GM18526 (cell line): ENCODE data around the gene PLEKHG1.

Experiments used
- POLR2A ChIP-seq: IDR thresholded peaks from 3 replicates; pipeline ENCODE4 v1.6.1; 2011; ENCODE audit not compliant: insufficient read length; ENCODE audit errors: extremely low read depth

Gene PLEKHG1

DNA sequence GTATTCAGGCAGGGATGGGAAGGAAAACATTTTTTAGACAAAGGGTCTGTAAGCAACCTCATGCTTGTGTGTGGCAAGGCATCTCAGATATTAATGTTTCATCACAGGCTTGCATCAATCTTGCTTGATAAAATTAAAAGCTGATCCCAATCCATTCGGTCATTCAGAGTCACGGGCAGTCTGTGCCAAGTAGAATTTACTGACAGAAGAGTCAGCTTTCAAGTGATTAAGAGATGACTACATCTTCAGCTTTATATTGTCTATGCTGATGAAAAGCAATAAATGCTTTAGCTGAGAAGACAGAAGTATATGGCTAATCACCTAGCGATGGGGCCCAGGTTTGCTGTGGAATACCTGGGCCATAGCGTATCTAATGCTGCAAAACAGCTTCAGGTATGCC is 3.5 kb downstream of the PLEKHG1 start:
- no peak for TF ChIP-seq POLR2A

DNA sequence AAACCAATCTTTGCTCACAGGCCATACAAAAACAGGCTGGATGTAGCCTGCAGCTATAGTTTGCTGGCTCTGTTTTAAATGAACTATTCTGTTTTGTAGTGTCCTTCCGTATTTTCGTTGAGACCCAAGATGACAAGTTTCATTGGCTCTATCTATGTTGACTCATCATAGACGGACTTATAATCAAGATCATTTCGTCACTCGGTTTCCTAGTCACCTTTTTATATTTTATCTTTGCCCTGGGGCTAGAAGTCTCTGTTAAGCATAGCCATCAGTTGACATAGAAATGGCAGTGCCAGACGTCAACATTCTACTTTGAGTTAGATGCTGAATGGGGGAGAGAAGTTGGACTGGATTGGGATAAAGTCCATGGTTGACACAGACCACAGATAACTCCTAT is 4.8 kb downstream of the PLEKHG1 start:
- TF ChIP-seq POLR2A = no peak

DNA sequence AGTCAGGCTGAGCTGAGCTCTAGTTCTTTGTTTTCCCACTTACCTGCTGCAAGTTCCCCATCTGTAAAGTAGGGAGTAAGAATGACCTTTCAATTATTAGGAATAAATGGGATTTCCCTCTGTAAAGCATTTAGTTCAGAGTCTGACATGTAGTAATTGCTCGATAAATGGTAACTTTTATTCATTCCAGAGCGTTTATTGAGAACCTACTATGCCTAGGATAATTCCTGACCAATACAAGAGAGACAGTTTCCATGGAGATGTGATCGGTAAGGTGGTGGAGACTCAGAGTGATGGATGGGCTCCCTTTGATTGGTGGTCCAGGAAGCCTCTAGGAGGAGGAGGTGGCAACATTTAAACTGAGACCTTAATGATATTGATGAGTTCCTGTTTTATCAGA is 5.6 kb downstream of the PLEKHG1 start:
- no peak for TF ChIP-seq POLR2A

DNA sequence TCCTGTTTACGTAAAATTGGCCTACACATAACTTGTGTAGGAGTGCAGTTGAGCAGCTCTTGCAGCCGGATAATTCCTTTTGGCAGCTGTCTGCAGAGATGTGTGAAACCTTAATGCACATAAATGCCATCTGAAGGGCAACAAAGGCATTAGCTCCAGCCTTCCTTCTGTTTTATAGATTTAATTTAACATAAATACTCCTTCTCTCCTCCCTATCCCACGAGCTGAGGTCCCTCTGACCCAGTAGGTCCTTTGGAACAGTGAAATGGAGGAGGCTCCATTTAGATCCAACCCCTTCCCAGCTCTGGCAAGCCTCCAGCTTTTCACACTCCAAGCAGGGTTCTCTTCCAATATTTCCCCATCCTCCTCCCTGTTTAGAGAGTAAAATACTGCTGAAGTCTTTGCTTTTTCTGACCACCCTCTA is 6.5 kb downstream of the PLEKHG1 start:
- TF ChIP-seq POLR2A = no peak

DNA sequence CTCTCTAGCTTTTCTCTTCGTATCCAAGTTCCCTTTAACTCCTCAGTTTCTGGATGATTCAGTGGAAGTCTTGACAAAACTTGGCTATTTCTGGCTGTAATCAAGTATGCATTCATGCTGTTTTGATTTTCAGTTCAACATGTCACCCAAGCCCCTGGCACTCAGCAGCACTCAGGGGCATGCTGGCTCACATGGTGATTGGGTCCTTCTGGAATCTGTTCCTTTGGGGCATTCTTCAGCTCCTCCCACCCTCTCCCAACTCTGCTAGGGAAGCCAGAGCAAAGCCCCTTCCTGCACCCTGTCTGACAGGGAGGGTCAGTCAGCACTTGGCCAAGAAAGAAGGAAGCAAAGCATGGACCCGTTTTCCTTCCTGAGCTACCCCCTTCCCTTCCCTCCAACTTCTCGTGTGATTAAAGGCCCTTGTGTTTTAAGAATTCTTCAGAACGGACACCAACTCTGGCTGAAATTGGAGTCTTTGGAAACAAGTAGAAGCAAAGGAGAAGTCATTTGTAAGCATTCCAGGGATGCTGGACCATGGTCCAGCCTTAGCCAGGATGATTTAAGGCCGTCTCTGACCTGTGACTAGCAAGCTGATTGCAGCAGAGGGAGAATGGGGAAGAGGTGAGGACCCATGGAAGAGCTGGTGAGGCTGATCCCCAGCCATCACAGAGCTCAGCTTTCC is 7.1 kb downstream of the PLEKHG1 start:
- TF ChIP-seq POLR2A = no peak

DNA sequence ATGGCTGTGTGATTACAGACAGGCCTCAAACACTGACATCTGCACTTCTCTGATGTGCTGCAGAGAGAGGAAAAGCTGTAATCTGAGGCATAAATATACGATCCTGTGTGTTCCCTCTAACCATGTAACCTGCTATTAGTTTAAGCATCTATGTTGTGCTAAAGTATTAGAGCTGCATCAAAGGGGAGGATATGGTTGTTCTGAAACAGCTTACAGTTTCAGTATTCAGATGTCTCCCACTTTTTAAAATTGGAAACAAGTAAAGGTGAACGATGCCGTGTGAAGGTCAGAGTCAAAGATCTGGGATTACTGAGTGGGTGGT is 7.6 kb downstream of the PLEKHG1 start:
- TF ChIP-seq POLR2A = no peak

DNA sequence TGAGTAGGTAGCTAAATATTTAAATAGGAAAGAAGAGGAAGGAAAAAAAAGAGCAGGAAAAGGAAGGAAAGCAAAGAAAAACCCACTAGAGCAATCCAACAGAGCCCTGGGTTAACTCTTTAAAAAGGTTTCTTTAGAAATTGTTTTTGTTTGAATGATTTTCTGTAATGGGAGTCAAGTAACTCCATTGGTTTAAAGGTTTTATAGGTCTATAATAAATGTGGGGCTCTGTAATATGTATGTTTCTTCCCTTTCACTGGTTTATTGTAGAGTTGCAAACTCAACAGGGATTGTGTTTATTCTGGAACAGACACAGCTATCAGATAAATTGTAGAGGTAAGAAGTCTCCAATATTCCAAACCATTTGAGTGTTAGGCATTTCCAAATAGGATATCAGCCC is 10.9 kb downstream of the PLEKHG1 start:
- no peak for TF ChIP-seq POLR2A

DNA sequence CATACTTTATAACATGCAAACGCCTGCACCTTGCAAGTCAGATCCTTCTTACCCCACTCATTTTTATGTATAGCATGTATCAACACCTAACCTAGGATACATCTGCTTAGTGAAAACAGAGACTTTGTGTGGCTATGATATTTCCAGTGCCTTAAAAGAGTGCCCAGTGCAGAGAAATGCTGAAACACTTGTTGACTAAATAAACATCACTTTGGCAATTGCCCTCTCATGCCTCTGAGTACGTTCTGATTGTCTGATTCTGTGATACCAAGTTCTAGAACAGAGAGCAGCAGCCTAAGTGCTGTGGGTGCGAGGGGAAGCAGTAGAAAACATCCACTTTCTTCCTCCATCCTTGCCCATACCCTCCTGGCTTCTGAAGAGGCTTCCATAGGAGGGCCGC is 13.6 kb downstream of the PLEKHG1 start:
- no peak for TF ChIP-seq POLR2A

DNA sequence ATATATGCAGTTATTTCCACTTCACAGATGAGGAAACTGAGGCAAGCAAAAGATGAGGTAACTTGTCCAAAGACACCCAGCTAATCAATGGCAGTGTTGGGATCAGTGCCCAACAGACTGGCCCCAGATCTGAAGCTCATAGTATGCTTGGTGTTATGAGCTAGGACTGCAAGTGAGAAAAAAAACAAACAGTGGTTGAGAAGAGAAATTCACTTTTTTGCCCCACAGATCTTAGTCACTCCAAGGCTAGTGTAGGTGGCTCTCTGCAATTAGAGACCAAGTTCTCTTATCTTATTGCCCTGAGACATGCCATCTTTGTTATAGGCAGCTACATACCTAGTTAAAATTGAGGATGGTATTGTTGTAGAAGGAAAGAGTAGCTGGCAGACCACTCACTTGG is 16.3 kb downstream of the PLEKHG1 start:
- TF ChIP-seq POLR2A = no peak

DNA sequence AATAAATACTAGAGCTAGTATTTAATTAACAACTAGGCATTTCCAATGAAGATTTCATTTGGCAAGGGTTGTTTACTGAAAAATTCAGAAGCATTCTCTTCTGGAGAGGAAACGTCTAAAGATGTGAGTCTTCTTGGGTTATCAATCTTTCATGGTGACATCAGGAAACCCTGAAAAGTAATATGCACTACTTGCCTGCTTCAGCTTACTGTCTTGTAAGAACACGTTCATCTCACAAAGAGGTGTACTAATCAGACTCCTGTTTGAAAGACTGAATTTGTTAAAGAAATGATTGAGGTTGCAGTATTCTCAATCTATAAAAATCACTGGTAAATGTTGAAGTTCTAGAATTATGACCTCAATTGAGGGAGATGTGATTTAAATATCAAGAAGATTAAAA is 16.9 kb downstream of the PLEKHG1 start:
- TF ChIP-seq POLR2A = no peak

DNA sequence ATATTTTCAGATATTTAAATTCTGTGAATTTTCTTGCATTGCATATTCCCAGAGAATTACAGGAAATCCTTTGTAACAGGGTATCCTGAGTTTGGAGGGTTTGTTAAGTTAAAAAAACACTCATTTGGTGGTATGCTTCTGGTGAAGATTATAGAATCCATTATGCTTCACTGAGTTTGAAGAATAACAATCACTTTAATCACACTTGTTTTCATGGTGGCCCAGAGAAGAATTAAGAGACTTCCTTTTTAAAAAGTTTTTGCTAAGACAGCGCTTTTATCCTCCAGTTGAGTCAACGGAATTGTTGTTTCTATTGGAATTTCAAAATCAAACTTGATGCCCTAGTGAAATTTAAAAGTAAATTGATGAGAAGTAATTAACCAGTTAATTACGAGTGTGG is 17.4 kb downstream of the PLEKHG1 start:
- no peak for TF ChIP-seq POLR2A

DNA sequence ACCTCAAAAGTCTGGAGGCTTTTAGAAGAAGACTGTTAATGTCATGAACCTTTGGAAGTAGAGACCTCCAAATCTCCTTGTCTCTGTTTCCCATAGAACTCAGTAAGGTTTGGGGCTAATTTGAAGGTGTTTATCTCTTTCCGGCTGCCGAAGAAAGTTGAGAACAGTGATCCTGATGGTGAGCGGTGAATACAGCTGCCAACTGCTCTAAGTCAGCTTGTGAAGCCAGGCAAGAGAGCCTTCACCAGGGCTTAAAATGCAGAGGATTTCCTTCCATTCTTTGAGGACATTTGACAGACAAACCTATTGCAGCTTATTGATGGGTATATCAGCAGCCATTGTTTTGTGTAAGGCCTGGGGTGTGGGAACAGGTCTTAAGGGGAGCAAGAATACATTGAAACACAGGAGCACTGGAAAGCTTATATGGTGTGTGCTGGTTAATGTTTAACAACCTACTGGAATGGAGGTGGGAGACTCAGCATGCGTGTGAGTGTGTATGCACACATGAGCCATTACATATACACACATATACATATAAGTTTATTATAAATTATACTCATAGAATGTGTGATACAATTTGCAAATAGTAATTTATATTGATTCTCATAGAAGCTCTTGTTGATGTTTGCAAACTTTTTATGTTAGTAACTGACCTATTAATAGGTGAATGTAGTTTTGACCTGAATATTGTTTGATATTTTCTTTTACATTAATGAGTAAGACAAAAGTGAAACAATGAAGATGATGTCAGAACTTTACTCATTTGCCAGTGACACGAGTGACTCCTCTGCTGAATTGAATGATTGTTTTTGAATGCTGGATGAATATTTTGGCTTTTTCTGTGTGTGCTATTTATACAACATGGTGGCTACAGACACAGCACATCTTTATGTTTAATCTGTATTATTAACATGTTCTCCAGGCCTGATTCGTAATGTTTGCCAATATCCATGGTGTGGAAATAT is 18.1 kb downstream of the PLEKHG1 start:
- TF ChIP-seq POLR2A = no peak

DNA sequence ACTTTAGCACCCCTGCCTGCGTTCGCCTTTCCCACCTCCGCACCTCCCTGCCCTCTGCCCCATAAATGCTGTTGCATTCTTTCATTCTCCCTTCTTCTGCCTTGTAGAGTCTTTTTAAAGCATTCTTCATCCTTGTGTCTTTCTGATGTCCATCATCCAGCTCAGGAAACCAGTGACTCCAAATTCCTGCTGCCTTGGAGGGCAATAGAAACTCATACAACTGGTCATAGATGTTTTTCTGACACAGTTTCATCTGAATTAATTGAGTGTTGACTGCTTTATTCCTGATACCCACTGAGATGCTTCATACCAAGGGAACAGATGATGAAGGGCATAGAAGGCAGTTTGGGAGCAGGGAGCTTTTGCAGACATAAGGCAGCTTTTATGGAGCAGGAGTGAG is 19.6 kb downstream of the PLEKHG1 start:
- no peak for TF ChIP-seq POLR2A

DNA sequence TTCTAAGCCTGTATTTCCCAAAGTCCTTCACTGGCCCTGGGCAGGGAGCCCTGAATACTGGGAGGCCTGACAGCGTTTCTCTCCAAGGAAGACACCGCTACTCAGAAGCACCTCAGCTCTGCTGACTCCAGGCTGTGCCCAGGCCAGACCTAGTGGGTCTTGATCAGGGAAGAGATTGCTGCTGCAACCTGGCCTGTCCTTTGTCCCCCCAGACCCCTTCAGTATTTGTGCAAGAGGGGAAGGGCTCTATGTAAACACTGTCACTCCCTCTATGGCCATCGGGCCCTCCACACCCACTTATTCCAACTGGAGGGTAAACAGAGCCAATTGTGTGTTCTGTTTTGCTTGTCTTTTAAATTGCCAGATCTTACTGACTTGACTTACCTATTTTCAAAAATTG is 20.6 kb downstream of the PLEKHG1 start:
- no peak for TF ChIP-seq POLR2A

DNA sequence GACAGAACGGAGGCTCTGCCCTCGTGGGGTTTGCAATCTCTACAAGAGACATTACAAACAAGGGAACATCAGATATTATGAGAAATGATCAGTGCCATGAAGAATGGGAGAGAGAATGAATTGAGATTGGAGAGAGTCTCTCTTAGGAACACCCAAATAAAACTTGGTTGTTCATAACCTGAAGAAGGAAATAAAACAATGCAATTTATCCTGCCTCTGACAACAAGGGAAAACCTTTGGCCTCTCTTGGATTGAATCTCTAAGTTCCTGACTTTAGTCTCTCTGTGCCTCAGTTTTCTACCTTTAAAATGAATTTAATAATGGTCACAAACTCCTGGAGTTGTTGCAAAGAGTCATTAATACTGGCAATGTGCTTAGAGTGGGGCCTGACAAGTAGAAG is 21.1 kb downstream of the PLEKHG1 start:
- TF ChIP-seq POLR2A = no peak

DNA sequence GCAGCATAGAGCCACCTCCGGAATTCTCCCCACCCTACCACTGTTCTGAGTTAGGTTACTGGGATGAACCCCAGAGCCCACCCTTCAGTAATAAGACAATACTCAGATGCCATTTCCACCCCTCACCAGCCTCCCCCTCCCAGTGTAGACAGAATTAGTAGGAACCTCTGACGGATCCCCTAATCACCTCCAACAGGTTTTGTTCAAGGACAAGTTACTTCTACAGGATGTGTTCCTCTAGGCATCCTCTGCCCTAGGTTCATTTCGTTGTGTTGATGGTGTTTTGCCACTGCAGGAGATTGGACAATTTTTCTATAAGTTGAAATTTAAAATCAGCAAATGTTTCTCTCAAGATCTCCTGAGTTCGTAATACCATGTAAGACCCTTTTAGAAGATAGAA is 22.8 kb downstream of the PLEKHG1 start:
- no peak for TF ChIP-seq POLR2A

DNA sequence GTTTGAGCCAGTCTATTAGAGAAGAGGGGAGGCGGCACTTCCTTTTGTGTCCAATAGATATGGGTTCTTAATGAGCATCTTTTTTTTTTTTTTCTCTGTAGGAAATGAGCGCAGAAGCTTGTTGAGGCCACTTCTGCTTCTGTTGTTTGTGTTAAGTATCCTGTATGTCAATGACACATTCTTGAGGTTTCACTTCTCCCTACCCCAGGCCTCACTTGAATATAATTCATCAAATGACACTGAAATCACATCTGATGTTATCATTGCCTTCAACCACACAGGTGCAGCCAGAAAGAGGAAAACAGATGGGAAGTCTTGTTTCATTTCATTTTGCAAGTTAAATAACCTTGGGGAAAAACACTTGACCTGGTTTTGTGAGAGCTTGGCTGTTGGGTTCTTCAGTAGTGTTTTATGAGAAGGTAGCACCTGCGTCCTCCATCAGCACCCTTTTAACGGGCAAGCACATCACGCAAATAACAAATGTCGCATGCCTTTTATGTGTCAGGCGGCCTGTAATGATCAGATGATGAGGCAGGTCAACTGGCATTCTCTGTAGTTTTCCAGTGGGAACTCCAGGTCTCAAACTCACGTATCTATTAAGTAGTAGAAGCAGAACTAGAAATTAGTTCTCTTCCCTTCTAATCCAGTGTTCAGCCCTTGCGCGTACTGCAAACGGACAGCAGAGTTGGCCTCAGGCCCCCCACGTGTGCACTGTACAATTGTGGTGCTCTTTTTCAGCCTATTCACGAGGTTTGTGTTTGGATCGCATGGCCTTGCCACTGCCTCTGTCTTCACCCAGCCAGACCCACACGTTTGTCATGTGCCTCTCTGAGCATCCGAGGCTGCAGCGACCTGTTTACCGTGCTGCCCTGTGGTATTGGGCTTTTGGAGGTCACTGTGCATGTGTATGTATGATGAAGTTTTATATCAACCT is 23.5 kb downstream of the PLEKHG1 start:
- TF ChIP-seq POLR2A = no peak
